ENCODE data around the gene BBS9. TPM values are rescaled to one million over a fixed set of nuclear protein-coding genes. Genes with fewer than 3 reads are reported as not detected.

BBS9 gene
- 1.6 to 3.8 TPM (median 3.1 TPM) in 5 replicates for total RNA-seq (2022; extraction: Qiagen RNA extraction)

DNA sequence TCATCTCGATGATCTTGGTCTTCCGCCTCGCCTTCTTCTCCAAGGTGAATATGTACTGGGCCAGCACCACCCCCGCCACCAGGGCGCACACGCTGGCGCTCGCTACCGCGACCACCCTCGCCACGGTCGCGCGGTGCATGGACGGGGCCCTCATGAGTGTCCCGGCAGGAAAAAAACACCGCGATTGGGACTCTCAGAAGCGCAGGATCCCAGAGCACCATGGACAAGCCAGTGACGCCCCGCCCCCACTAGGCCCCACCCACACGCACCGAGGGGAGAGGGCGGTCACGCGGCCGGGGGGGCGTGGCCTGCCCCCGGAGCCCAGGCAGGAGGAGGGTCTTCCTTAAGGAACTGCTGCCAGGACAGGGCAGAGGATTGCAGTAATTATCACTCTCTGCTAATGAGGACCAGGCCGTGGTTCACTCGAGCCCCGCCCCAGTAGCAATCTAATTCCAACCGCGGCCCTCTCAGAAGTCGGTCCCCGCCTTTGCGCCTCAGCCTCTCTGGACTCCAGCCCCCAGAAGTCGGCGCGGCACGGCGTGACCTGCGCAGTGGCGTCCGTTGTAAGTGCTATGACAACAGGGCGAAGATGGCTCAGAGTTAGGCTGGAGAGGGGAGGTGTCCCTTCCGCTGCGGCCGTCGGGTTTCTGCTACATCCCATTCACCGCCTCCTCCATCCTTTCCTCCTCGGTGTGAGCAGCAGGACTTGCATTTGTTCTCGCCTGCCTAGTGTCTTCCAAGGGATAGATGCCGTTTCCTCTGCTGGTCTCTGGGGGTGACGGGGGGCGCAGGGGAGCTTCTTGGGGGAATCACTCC is at the start of gene BBS9:
TSS of gene BBS9 (plus strand) at position 575 of the 816 bp plus-strand sequence. CDS start 16,689 bp downstream, outside the sequence.

GRCh38 chr7:33109005-33109757 is 20.2 kb upstream of the BBS9 start, which contains the start of gene RP9:
Gene RP9, minus strand, starts transcription at chr7:33109404. Its CDS starts 32 bp downstream, at chr7:33109372.

Other genes starting within 250 kb of the BBS9 start
- 22.3 to 26.2 TPM (median 25.2 TPM) in 5 replicates for gene KBTBD2, start 237.8 kb upstream of the BBS9 start, total RNA-seq (2022; extraction: Qiagen RNA extraction)
- 78.2 to 120 TPM (median 87.7 TPM) in 5 replicates for gene FKBP9, start 172.1 kb upstream of the BBS9 start, total RNA-seq (2022; extraction: Qiagen RNA extraction)
- gene NT5C3A, start 66.8 kb upstream of the BBS9 start, total RNA-seq (2022; extraction: Qiagen RNA extraction) = 31.6 to 39.1 TPM (median 35.3 TPM) in 5 replicates
- gene RP9, start 20.2 kb upstream of the BBS9 start, total RNA-seq (2022; extraction: Qiagen RNA extraction) = 32.2 to 36.0 TPM (median 32.8 TPM) in 5 replicates